ENCODE data around the gene EFCAB6. TPM values are rescaled to one million over a fixed set of nuclear protein-coding genes. Genes with fewer than 3 reads are reported as not detected.

The EFCAB6 gene
- total RNA-seq, 2 donors from 2014 or later = 3.3 to 10.5 TPM

GRCh38 chr22:43642319-43643206 is 169.5 kb downstream of the EFCAB6 start:
- H3K27ac ChIP-seq = no peak overlapping the region
- no peaks in the 10 kb centered on the region for H3K36me3 ChIP-seq
- no peak overlapping the region for H3K4me3 ChIP-seq
- H3K27me3 ChIP-seq (replicated peaks; ENCODE audit: insufficient read depth) = no peaks in the 10 kb centered on the region
- intact Hi-C loops (cut with DNase I) = no loop called here
- no peaks in the 10 kb centered on the region for H3K4me1 ChIP-seq (replicated peaks)
- 87% methylated on average over 11 of the region's 11 CpGs for WGBS
- H3K9me3 ChIP-seq = no peaks in the 10 kb centered on the region
- no peak for TF ChIP-seq POLR2AphosphoS5 (IDR thresholded peaks at IDR 0.05)
- TF ChIP-seq CTCF (IDR thresholded peaks at IDR 0.05) = no peak
- TF ChIP-seq POLR2A (IDR thresholded peaks at IDR 0.05) = no peak
- no peak for DNase-seq (ENCODE audit: low spot score)

- no peak for DNase-seq (ENCODE audit: low spot score)
- no peak overlapping the region for H3K4me3 ChIP-seq
- no peak overlapping the region for H3K27ac ChIP-seq
- H3K4me1 ChIP-seq (replicated peaks) = no peaks in the 10 kb centered on the region
- WGBS = 93% methylated on average over 3 of the region's 3 CpGs
- no peaks in the 10 kb centered on the region for H3K36me3 ChIP-seq
- TF ChIP-seq CTCF (IDR thresholded peaks at IDR 0.05) (no peak), POLR2AphosphoS5 (IDR thresholded peaks at IDR 0.05) (no peak), POLR2A (IDR thresholded peaks at IDR 0.05) (no peak)
- H3K9me3 ChIP-seq = no peaks in the 10 kb centered on the region
- no peaks in the 10 kb centered on the region for H3K27me3 ChIP-seq (replicated peaks; ENCODE audit: insufficient read depth)
- intact Hi-C loops (cut with DNase I) = no loop called here
These were observed 172.7 kb downstream of the EFCAB6 start for GRCh38 chr22:43639228-43639948.

GRCh38 chr22:43637275-43638260 is 174.5 kb downstream of the EFCAB6 start:
- WGBS = 84% methylated on average over 28 of the region's 28 CpGs
- TF ChIP-seq POLR2A (IDR thresholded peaks at IDR 0.05) = no peak
- no peak for TF ChIP-seq CTCF (IDR thresholded peaks at IDR 0.05)
- no peak for TF ChIP-seq POLR2AphosphoS5 (IDR thresholded peaks at IDR 0.05)
- intact Hi-C loops (cut with DNase I) = no loop called here
- no peak for DNase-seq (ENCODE audit: low spot score)
- H3K27ac ChIP-seq = no peak overlapping the region
- no peaks in the 10 kb centered on the region for H3K9me3 ChIP-seq
- no peak overlapping the region for H3K4me3 ChIP-seq
- no peaks in the 10 kb centered on the region for H3K4me1 ChIP-seq (replicated peaks)
- no peaks in the 10 kb centered on the region for H3K36me3 ChIP-seq
- H3K27me3 ChIP-seq (replicated peaks; ENCODE audit: insufficient read depth) = no peaks in the 10 kb centered on the region

GRCh38 chr22:43636086-43636485 is 176.0 kb downstream of the EFCAB6 start:
- 93% methylated on average over 13 of the region's 13 CpGs for WGBS
- no peak for DNase-seq (ENCODE audit: low spot score)
- Histone ChIP-seq H3K27me3 (replicated peaks; ENCODE audit: insufficient read depth) (no peaks in the 10 kb centered on the region), H3K4me1 (replicated peaks) (no peaks in the 10 kb centered on the region), H3K9me3 (no peaks in the 10 kb centered on the region), H3K4me3 (no peak overlapping the region), H3K27ac (no peak overlapping the region), H3K36me3 (no peaks in the 10 kb centered on the region)
- TF ChIP-seq POLR2AphosphoS5 (IDR thresholded peaks at IDR 0.05) (no peak), CTCF (IDR thresholded peaks at IDR 0.05) (no peak), POLR2A (IDR thresholded peaks at IDR 0.05) (no peak)
- intact Hi-C loops (cut with DNase I) = no loop called here
